DND-41 (cell line): ENCODE results near the gene DCUN1D2.

ENCODE experiments used
- ATAC-seq: fragments of 200-7000 bp; cut with Tn5 transposase; 3 replicates; pipeline ENCODE4 v1.9.1; 2021; ENCODE audit warnings: low read depth; ENCODE audit not compliant: insufficient read depth
- DNase-seq: peaks from one replicate; pipeline ENCODE4 v3.0.0-alpha.2; 2020
- H2AFZ ChIP-seq: 2 replicates; pipeline ENCODE4 v1.6.0; 2012; ENCODE audit warnings: low read depth, low read length
- H3K27ac ChIP-seq: 2 replicates; pipeline ENCODE4 v1.5.1; 2012; ENCODE audit warnings: low read length, inconsistent platforms
- H3K27me3 ChIP-seq: fragments of 200-600 bp; sonication (generic); 2 replicates; pipeline ENCODE4 v1.6.0; 2012; ENCODE audit warnings: low read length, mild to moderate bottlenecking, inconsistent platforms; ENCODE audit not compliant: insufficient read depth, poor library complexity
- H3K36me3 ChIP-seq: 2 replicates; pipeline ENCODE4 v1.5.1; 2012; ENCODE audit warnings: low read length, inconsistent platforms; ENCODE audit not compliant: insufficient read depth
- H3K4me1 ChIP-seq: 2 replicates; pipeline ENCODE4 v1.5.1; 2012; ENCODE audit warnings: mild to moderate bottlenecking, low read length; ENCODE audit not compliant: insufficient read depth
- H3K4me2 ChIP-seq: 2 replicates; pipeline ENCODE4 v1.6.0; 2012; ENCODE audit warnings: mild to moderate bottlenecking, moderate library complexity, low read length, inconsistent platforms; ENCODE audit not compliant: insufficient read depth
- H3K4me3 ChIP-seq, 2 experiments: fragments of 200-600 bp in 1 of 2; shearing (Covaris generic) in 1 of 2; 2 replicates each; pipeline ENCODE4 v1.5.1; 2012 to 2016; ENCODE audit warnings: inconsistent platforms in 2 of 2, low read length in 2 of 2, mild to moderate bottlenecking in 2 of 2, low read depth in 1 of 2, moderate library complexity in 1 of 2
- H3K79me2 ChIP-seq: 2 replicates; pipeline ENCODE4 v1.6.0; 2012; ENCODE audit warnings: low read length, inconsistent platforms; ENCODE audit not compliant: insufficient read depth
- H3K9ac ChIP-seq: 2 replicates; pipeline ENCODE4 v1.6.0; 2012; ENCODE audit warnings: low read depth, mild to moderate bottlenecking, inconsistent platforms, low read length, moderate library complexity
- H3K9me3 ChIP-seq: 2 replicates; pipeline ENCODE4 v1.5.1; 2012; ENCODE audit warnings: low read length, moderate library complexity, mild to moderate bottlenecking, inconsistent platforms; ENCODE audit not compliant: insufficient read depth, severe bottlenecking
- H4K20me1 ChIP-seq: 2 replicates; pipeline ENCODE4 v1.6.0; 2012; ENCODE audit warnings: low read length; ENCODE audit not compliant: insufficient read depth
- EZH2 ChIP-seq: IDR thresholded peaks from 3 replicates; pipeline ENCODE4 v1.6.1; 2012; ENCODE audit warnings: borderline replicate concordance, low read depth, mild to moderate bottlenecking, moderate library complexity, low read length, inconsistent platforms; ENCODE audit not compliant: severe bottlenecking
- TF ChIP-seq, protein P1 (sequence below): IDR thresholded peaks from 2 replicates; pipeline ENCODE4 v1.5.1; 2012; ENCODE audit warnings: borderline replicate concordance, low read length, moderate library complexity, mild to moderate bottlenecking; ENCODE audit not compliant: poor library complexity, severe bottlenecking; ENCODE audit errors: extremely low read depth

The DCUN1D2 gene

DNA sequence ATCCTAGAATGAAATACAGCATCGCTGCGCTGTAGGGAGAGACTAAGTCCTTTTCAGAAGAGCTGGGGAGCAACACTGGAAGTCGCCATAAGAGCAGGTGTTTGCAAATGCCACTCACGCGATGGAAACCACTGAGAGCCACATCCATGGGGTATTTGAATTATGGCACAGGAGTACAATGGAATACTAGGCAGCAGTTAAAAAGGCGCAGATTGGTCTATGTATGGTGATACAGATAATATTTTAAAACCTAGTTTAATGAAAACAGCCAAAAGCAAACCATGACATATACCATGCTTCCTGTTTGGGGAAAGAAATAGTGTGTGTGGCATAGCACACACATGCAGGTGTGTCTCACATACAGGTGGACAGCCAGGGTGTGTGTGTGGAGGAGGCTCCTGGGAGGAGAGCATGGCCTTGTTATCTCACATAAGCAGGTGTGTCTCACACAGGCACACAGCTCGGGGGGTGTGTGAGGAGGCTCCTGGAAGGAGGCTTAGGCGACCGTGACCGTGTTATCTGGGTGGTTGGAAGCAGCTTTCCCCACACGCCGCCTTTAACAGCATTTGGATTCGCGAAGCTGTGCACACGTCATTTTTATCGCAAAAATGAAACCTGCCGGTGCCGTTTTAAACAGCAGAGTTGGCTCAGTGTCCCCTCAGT, 70.8 kb downstream of the DCUN1D2 start:
- TF ChIP-seq EZH2: no peak
- TF ChIP-seq, protein P1, sequence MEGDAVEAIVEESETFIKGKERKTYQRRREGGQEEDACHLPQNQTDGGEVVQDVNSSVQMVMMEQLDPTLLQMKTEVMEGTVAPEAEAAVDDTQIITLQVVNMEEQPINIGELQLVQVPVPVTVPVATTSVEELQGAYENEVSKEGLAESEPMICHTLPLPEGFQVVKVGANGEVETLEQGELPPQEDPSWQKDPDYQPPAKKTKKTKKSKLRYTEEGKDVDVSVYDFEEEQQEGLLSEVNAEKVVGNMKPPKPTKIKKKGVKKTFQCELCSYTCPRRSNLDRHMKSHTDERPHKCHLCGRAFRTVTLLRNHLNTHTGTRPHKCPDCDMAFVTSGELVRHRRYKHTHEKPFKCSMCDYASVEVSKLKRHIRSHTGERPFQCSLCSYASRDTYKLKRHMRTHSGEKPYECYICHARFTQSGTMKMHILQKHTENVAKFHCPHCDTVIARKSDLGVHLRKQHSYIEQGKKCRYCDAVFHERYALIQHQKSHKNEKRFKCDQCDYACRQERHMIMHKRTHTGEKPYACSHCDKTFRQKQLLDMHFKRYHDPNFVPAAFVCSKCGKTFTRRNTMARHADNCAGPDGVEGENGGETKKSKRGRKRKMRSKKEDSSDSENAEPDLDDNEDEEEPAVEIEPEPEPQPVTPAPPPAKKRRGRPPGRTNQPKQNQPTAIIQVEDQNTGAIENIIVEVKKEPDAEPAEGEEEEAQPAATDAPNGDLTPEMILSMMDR: no peak
- ATAC-seq: no peak
- peaks cover 3% of the 10 kb centered on the region for H3K27me3 ChIP-seq
- H3K4me3 ChIP-seq: no peak overlapping the region
- DNase-seq: no peak
- H3K4me2 ChIP-seq: no peak overlapping the region
- no peak overlapping the region for H2AFZ ChIP-seq
- no peaks in the 10 kb centered on the region for H3K79me2 ChIP-seq
- no peaks in the 10 kb centered on the region for H3K4me1 ChIP-seq
- no peak overlapping the region for H3K9ac ChIP-seq
- peaks cover 10% of the 10 kb centered on the region for H4K20me1 ChIP-seq
- H3K36me3 ChIP-seq: no peaks in the 10 kb centered on the region
- H3K27ac ChIP-seq: no peak overlapping the region
- H3K9me3 ChIP-seq: no peaks in the 10 kb centered on the region

GRCh38 chr13:113418722-113419049, 71.8 kb downstream of the DCUN1D2 start:
- Histone ChIP-seq H3K79me2 (no peaks in the 10 kb centered on the region), H3K27me3 (peaks cover 3% of the 10 kb centered on the region), H3K9ac (no peak overlapping the region), H3K9me3 (no peaks in the 10 kb centered on the region), H3K4me2 (no peak overlapping the region), H3K4me1 (no peaks in the 10 kb centered on the region), H4K20me1 (peaks cover 10% of the 10 kb centered on the region), H3K4me3 (no peak overlapping the region), H3K36me3 (no peaks in the 10 kb centered on the region), H3K27ac (no peak overlapping the region), H2AFZ (no peak overlapping the region)
- no peak for TF ChIP-seq EZH2
- TF ChIP-seq, protein P1: no peak
- ATAC-seq (no peak), DNase-seq (no peak)

DNA sequence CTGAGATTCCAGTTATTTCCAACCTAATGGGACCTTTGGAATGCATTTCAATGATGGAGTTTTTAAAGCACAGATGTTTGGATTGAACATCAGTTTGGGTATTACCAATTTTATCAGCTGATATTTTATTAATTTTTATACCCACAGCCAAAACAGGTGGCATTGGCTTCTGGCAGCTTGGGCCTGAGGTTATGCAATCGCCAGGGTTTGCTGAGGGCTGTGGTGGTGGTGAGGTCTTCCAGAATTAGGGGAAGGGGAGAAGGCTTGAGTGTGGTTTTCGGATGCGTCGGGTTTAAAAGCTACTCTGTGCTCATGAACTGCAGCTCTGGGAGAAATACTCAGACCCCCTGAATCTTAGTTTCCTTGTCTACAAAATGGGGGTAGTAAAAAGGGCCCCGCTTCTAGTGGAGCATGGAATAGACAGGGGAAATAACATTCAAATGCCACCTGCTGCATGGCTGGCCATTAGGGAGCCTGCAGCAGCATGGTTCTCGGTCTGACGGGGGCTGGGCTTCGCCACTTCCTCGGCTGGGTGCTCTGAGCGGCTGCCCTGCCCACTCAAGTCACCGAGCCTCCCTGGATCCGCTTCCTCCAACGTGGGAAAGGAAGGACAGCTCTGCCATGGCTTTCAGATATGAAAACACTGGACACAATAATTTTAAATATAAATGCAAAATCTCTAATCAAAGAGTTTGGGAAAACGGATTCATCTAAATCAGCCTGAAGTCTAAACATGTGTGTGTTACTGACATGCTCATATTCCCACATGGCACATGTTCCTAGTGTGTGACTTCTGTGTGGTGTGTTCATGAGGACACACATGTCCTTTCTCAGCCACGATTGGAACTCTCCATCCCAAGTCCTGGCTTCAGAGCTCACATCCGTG, 72.4 kb downstream of the DCUN1D2 start:
- no peak overlapping the region for H3K4me3 ChIP-seq
- TF ChIP-seq EZH2: no peak
- TF ChIP-seq, protein P1: no peak
- no peak overlapping the region for H3K9ac ChIP-seq
- no peak overlapping the region for H2AFZ ChIP-seq
- no peak for DNase-seq
- peaks cover 3% of the 10 kb centered on the region for H3K27me3 ChIP-seq
- H3K4me1 ChIP-seq: no peaks in the 10 kb centered on the region
- H4K20me1 ChIP-seq: peaks cover 10% of the 10 kb centered on the region; the same call in 1 of the 2 replicates
- no peak for ATAC-seq
- H3K9me3 ChIP-seq: no peaks in the 10 kb centered on the region
- H3K36me3 ChIP-seq: no peaks in the 10 kb centered on the region
- no peak overlapping the region for H3K27ac ChIP-seq
- no peaks in the 10 kb centered on the region for H3K79me2 ChIP-seq
- no peak overlapping the region for H3K4me2 ChIP-seq
